CD14-positive monocyte (primary cell): ENCODE measurements around the gene ROGDI. TPM values are rescaled to one million over a fixed set of nuclear protein-coding genes. Genes with fewer than 3 reads are reported as not detected.

Experiments used
- DNase-seq, 3 donors: peaks; one replicate each; pipeline ENCODE4 v3.0.0-alpha.2; 2011 to 2022
- H2AFZ ChIP-seq: 2 replicates; pipeline ENCODE4 v1.6.0; 2012; ENCODE audit warnings: mild to moderate bottlenecking, low read depth, low read length, inconsistent platforms; ENCODE audit not compliant: insufficient read depth, poor library complexity, severe bottlenecking
- H3K27ac ChIP-seq, 2 donors: 1 replicate in 1 of 2; 2 replicates in 1 of 2; pipeline ENCODE4 v1.5.1; 2012 to 2013; ENCODE audit warnings: low read length in 2 of 2, control low read depth in 1 of 2, inconsistent platforms in 1 of 2, low read depth in 1 of 2, mild to moderate bottlenecking in 1 of 2
- H3K27me3 ChIP-seq, 2 donors: one replicate each; pipeline versions ENCODE4 v1.6.0 to v1.6.1; 2011 to 2013; ENCODE audit warnings: low read length in 2 of 2; ENCODE audit not compliant: control insufficient read depth in 2 of 2, insufficient read depth in 2 of 2
- H3K36me3 ChIP-seq, 2 donors: replicated peaks in 1 of 2; 1 replicate in 1 of 2; 2 replicates in 1 of 2; pipeline versions ENCODE4 v1.5.1 to v1.6.1; 2012 to 2013; ENCODE audit warnings: low read length in 2 of 2, control low read depth in 1 of 2, inconsistent platforms in 1 of 2, mild to moderate bottlenecking in 1 of 2; ENCODE audit not compliant: insufficient read depth in 2 of 2, control insufficient read depth in 1 of 2
- H3K4me1 ChIP-seq, 2 donors: 1 replicate in 1 of 2; 2 replicates in 1 of 2; pipeline versions ENCODE4 v1.5.1 to v1.6.1; 2012 to 2013; ENCODE audit warnings: low read length in 2 of 2, control low read depth in 1 of 2, inconsistent platforms in 1 of 2, mild to moderate bottlenecking in 1 of 2, moderate library complexity in 1 of 2; ENCODE audit not compliant: insufficient read depth in 2 of 2, control insufficient read depth in 1 of 2
- H3K4me2 ChIP-seq: replicated peaks from 2 replicates; pipeline ENCODE3; 2012; ENCODE audit warnings: low read length, moderate library complexity, mild to moderate bottlenecking; ENCODE audit not compliant: poor library complexity, severe bottlenecking; ENCODE audit errors: extremely low read depth
- H3K4me3 ChIP-seq, 3 experiments: fragments of 200-600 bp in 1 of 3; sonication (generic) in 1 of 3; replicated peaks in 1 of 3; 1 replicate in 2 of 3; 2 replicates in 1 of 3; pipeline ENCODE4 v1.5.1; 2011 to 2013; ENCODE audit warnings: low read length in 3 of 3, mild to moderate bottlenecking in 3 of 3, control low read depth in 2 of 3, low read depth in 2 of 3, inconsistent platforms in 1 of 3, moderate library complexity in 1 of 3
- H3K79me2 ChIP-seq: 2 replicates; pipeline ENCODE4 v1.6.0; 2012; ENCODE audit warnings: mild to moderate bottlenecking, control low read depth, inconsistent platforms, low read length, moderate library complexity; ENCODE audit not compliant: insufficient read depth
- H3K9ac ChIP-seq: 2 replicates; pipeline ENCODE4 v1.6.0; 2017; ENCODE audit warnings: low read length, mild to moderate bottlenecking; ENCODE audit not compliant: insufficient read depth, poor library complexity, severe bottlenecking
- H3K9me3 ChIP-seq, 2 donors: replicated peaks in 1 of 2; 1 replicate in 1 of 2; 2 replicates in 1 of 2; pipeline versions ENCODE4 v1.5.1 to v1.6.1; 2012 to 2013; ENCODE audit warnings: low read length in 2 of 2, control low read depth in 1 of 2; ENCODE audit not compliant: control insufficient read depth in 1 of 2, insufficient read depth in 1 of 2
- H4K20me1 ChIP-seq: 2 replicates; pipeline ENCODE4 v1.6.0; 2012; ENCODE audit warnings: mild to moderate bottlenecking, low read length, control low read depth, moderate library complexity; ENCODE audit not compliant: insufficient read depth
- H3K27ac Mint-ChIP-seq, 7 donors: one replicate each; pipeline ENCODE4 v1.8.0; 2020; ENCODE audit warnings: mild to moderate bottlenecking in 7 of 7, mixed read lengths in 7 of 7, moderate library complexity in 6 of 7, inconsistent platforms in 2 of 7
- H3K27me3 Mint-ChIP-seq, 3 donors: one replicate each; pipeline ENCODE4 v1.8.0; 2021 to 2022; ENCODE audit warnings: low read depth in 3 of 3, mild to moderate bottlenecking in 3 of 3, mixed read lengths in 3 of 3, moderate library complexity in 3 of 3, inconsistent platforms in 1 of 3
- H3K36me3 Mint-ChIP-seq, 2 donors: one replicate each; pipeline ENCODE4 v1.8.0; 2020; ENCODE audit warnings: mixed read lengths in 2 of 2, inconsistent platforms in 1 of 2, mild to moderate bottlenecking in 1 of 2
- H3K4me1 Mint-ChIP-seq: one replicate; pipeline ENCODE4 v1.8.0; 2020; ENCODE audit warnings: mild to moderate bottlenecking, mixed read lengths
- H3K4me3 Mint-ChIP-seq, 2 donors: one replicate each; pipeline ENCODE4 v1.8.0; 2020; ENCODE audit warnings: mild to moderate bottlenecking in 2 of 2, mixed read lengths in 2 of 2, moderate library complexity in 1 of 2
- H3K9me3 Mint-ChIP-seq, 7 donors: one replicate each; pipeline ENCODE4 v1.8.0; 2020 to 2022; ENCODE audit warnings: mixed read lengths in 7 of 7, mild to moderate bottlenecking in 6 of 7, moderate library complexity in 6 of 7, inconsistent platforms in 2 of 7
- WGBS: methylation state at CpG from one replicate; pipeline ENCODE4 v1.1.5; 2013; ENCODE audit warnings: missing lambda C conversion rate; ENCODE audit not compliant: insufficient coverage; 5-methylcytosine and 5-hydroxymethylcytosine counted together
- intact Hi-C, 2 donors: fragments of 100-400 bp; cut with micrococcal nuclease; formaldehyde crosslinking; loops; one replicate each; pipeline versions ENCODE4 v1.15.0 to v1.15.1; 2023
- polyA plus RNA-seq, 3 donors: library from polyadenylated mRNA; depleted of rRNA in 1 of 3; unstranded in 2 of 3; stranded (reverse) in 1 of 3; fragments of 300-500 nt in 2 of 3; fragments of >200 nt in 1 of 3; fragmentation: Illumina TruSeq in 2 of 3; gene quantifications; 1 replicate in 2 of 3; 2 replicates in 1 of 3; pipeline ENCODE4 v1.2.3, GENCODE V29; 2012 to 2021
- TF ChIP-seq, protein P1 (sequence below): fragments of 200-600 bp; IDR thresholded peaks from one replicate; pipeline ENCODE4 v1.8.0; 2022; ENCODE audit warnings: antibody characterized with exemption, mild to moderate bottlenecking

ROGDI gene
- polyA plus RNA-seq, 3 donors, result 40.9 to 126 (median 54.4) TPM

DNA sequence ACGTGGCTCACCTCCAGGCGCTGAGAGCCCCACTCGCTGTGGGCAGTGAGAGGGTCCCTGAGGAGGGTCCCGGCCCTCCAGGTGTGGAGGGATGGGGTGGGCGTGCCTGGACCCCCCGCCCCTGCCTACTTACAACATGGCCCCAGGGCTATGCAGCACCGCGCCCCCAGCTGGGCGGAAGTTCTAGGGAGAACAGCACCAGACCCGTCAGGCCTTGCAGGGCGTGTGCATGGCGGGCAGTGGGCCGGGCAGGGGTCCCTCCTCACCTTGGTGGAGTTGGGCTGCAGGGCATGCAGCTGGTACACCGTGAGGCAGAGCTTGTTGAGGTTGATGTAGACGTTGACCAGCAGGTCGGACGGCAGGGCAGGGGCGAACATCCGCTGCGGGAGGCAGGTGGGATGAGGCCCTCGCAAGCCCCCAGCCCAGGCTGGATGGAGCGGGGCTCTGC, 4.6 kb downstream of the ROGDI start:
- H3K36me3 ChIP-seq, result peaks cover 42 to 43% of the 10 kb centered on the region in 2 donors
- H3K27me3 Mint-ChIP-seq, result peaks cover 0 to 3% (median 0%) of the 10 kb centered on the region in 3 donors
- peaks cover 31% of the 10 kb centered on the region for H3K79me2 ChIP-seq
- peaks cover 22% of the 10 kb centered on the region for H3K4me1 Mint-ChIP-seq
- WGBS, result 98% methylated on average over 19 of the region's 22 CpGs
- TF ChIP-seq, protein P1, sequence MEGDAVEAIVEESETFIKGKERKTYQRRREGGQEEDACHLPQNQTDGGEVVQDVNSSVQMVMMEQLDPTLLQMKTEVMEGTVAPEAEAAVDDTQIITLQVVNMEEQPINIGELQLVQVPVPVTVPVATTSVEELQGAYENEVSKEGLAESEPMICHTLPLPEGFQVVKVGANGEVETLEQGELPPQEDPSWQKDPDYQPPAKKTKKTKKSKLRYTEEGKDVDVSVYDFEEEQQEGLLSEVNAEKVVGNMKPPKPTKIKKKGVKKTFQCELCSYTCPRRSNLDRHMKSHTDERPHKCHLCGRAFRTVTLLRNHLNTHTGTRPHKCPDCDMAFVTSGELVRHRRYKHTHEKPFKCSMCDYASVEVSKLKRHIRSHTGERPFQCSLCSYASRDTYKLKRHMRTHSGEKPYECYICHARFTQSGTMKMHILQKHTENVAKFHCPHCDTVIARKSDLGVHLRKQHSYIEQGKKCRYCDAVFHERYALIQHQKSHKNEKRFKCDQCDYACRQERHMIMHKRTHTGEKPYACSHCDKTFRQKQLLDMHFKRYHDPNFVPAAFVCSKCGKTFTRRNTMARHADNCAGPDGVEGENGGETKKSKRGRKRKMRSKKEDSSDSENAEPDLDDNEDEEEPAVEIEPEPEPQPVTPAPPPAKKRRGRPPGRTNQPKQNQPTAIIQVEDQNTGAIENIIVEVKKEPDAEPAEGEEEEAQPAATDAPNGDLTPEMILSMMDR, result no peak
- H3K27me3 ChIP-seq, result no peaks in the 10 kb centered on the region
- H3K4me2 ChIP-seq, result no peak overlapping the region
- no peak overlapping the region for H3K27ac ChIP-seq
- H3K36me3 Mint-ChIP-seq, result peaks cover 21 to 48% of the 10 kb centered on the region in 2 donors
- DNase-seq, result no peak
- H3K4me3 Mint-ChIP-seq, result no peak overlapping the region
- H2AFZ ChIP-seq, result no peak overlapping the region
- no peak overlapping the region for H3K9ac ChIP-seq
- no peaks in the 10 kb centered on the region for H3K9me3 ChIP-seq
- peaks cover 21 to 27% of the 10 kb centered on the region in 2 donors for H3K4me1 ChIP-seq
- intact Hi-C loops, result no loop called here
- no peak overlapping the region for H3K4me3 ChIP-seq
- no peaks in the 10 kb centered on the region for H4K20me1 ChIP-seq
- H3K27ac Mint-ChIP-seq, result no peak overlapping the region
- H3K9me3 Mint-ChIP-seq, result peaks cover 0 to 1% (median 0%) of the 10 kb centered on the region in 7 donors

DNA sequence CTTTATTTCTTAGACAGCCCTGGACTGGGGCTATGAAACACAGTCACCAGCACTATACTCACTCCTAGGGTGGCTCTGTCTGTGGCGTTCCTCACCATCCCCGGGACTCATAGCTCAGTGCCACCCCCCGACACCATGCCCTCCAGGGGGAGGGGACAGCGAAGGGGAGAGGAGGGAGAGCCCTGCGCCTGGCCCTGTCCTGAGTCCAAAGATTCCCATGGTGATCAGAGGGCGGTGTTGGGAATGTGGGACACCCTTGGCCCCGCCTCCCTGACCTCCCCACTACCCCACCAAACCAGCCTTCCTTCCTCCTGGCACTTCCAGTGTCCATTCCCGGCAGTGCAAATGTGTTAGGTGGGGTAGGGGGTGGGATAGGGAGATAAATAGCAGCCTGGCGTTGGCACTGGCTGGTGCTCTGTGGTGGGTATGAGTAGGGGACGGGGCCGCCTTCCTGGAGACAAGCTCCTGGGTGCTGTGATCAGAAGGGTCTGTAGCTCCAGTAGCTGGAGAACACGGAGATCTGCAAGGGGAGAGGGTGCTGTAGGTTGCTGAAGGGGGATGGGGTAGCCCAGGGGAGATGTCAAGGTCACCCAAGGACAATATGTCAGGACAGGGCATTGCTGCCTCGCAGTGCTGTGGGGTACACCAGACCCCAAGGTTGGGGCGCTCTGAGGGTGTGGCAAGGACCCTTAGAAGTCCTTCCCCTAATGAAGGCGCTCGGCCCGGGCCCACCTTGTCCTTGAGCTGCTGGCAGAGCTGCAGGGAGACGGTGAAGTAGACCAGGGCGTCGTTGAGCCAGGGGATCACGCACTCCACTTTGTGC, 5.2 kb downstream of the ROGDI start:
- H3K4me3 ChIP-seq, result no peak overlapping the region
- no peaks in the 10 kb centered on the region for H4K20me1 ChIP-seq
- no peak overlapping the region for H3K27ac ChIP-seq
- H2AFZ ChIP-seq, result no peak overlapping the region
- TF ChIP-seq, protein P1, result no peak
- H3K4me2 ChIP-seq, result no peak overlapping the region
- H3K9me3 Mint-ChIP-seq, result peaks cover 0 to 1% (median 0%) of the 10 kb centered on the region in 7 donors
- H3K9ac ChIP-seq, result no peak overlapping the region
- H3K79me2 ChIP-seq, result peaks cover 30% of the 10 kb centered on the region
- peaks cover 21 to 48% of the 10 kb centered on the region in 2 donors for H3K36me3 Mint-ChIP-seq
- H3K4me1 ChIP-seq, result peaks cover 21 to 27% of the 10 kb centered on the region in 2 donors
- no peaks in the 10 kb centered on the region for H3K9me3 ChIP-seq
- peak overlapping the region in 3 of 7 donors; percentile 32 to 68 (median 50) for H3K27ac Mint-ChIP-seq
- peaks cover 0 to 3% (median 0%) of the 10 kb centered on the region in 3 donors for H3K27me3 Mint-ChIP-seq
- DNase-seq, result no peak
- no peaks in the 10 kb centered on the region for H3K27me3 ChIP-seq
- peak overlapping the region in 1 of 2 donors; percentile 9 for H3K4me3 Mint-ChIP-seq
- peaks cover 42 to 43% of the 10 kb centered on the region in 2 donors for H3K36me3 ChIP-seq
- intact Hi-C loops, result no loop called here
- H3K4me1 Mint-ChIP-seq, result peaks cover 22% of the 10 kb centered on the region
- WGBS, result 97% methylated on average over 13 of the region's 21 CpGs
